WTC11 (cell line): Measurements from ENCODE around the gene NCAPG. TPM values are rescaled to one million over a fixed set of nuclear protein-coding genes. Genes with fewer than 3 reads are reported as not detected.

Experiments used
- ATF2 ChIP-seq: sonication (generic); formaldehyde crosslinking; IDR thresholded peaks from 2 replicates; pipeline ENCODE4 v1.8.1; 2022; ENCODE audit warnings: low read depth, missing genetic modification reagents, borderline replicate concordance
- EMX1 ChIP-seq: fragments of 250-450 bp; sonication (Bioruptor Pico); IDR thresholded peaks from 2 replicates; pipeline ENCODE4 v1.8.0; 2021; ENCODE audit warnings: mild to moderate bottlenecking
- ESRRA ChIP-seq: sonication (generic); formaldehyde crosslinking; IDR thresholded peaks from 2 replicates; pipeline ENCODE4 v1.8.1; 2022; ENCODE audit warnings: mild to moderate bottlenecking, missing genetic modification reagents, borderline replicate concordance
- FOXJ3 ChIP-seq: sonication (generic); formaldehyde crosslinking; IDR thresholded peaks from 2 replicates; pipeline ENCODE4 v1.9.0; 2021; ENCODE audit warnings: missing genetic modification reagents, mild to moderate bottlenecking, borderline replicate concordance
- HMGA2 ChIP-seq: fragments of 250-450 bp; sonication (Bioruptor Pico); IDR thresholded peaks from 2 replicates; pipeline ENCODE4 v1.4.0; 2021; ENCODE audit warnings: mild to moderate bottlenecking, moderate library complexity
- IRF1 ChIP-seq: sonication (generic); formaldehyde crosslinking; IDR thresholded peaks from 2 replicates; pipeline ENCODE4 v1.8.0; 2023; ENCODE audit warnings: missing genetic modification reagents
- JUN ChIP-seq: sonication (generic); formaldehyde crosslinking; IDR thresholded peaks from 2 replicates; pipeline ENCODE4 v1.8.0; 2023; ENCODE audit warnings: mild to moderate bottlenecking, missing genetic modification reagents
- NFE2L1 ChIP-seq: sonication (generic); formaldehyde crosslinking; IDR thresholded peaks from 2 replicates; pipeline ENCODE4 v1.8.1; 2023; ENCODE audit warnings: missing genetic modification reagents
- NR1H2 ChIP-seq: sonication (generic); formaldehyde crosslinking; IDR thresholded peaks from 2 replicates; pipeline ENCODE4 v1.9.0; 2021; ENCODE audit warnings: mild to moderate bottlenecking, moderate library complexity, missing genetic modification reagents
- OVOL2 ChIP-seq: fragments of 250-450 bp; sonication (Bioruptor Pico); IDR thresholded peaks from 2 replicates; pipeline ENCODE4 v1.9.0; 2021; ENCODE audit warnings: mild to moderate bottlenecking, borderline replicate concordance
- PRDM15 ChIP-seq: sonication (generic); formaldehyde crosslinking; IDR thresholded peaks from 2 replicates; pipeline ENCODE4 v1.8.0; 2022; ENCODE audit warnings: missing genetic modification reagents
- PRRX2 ChIP-seq: fragments of 250-450 bp; sonication (Bioruptor Pico); IDR thresholded peaks from 2 replicates; pipeline ENCODE4 v1.8.0; 2021; ENCODE audit warnings: mild to moderate bottlenecking
- STAT6 ChIP-seq: sonication (generic); formaldehyde crosslinking; conservative IDR thresholded peaks from 2 replicates; pipeline ENCODE4 v1.8.1; 2023; ENCODE audit warnings: mild to moderate bottlenecking, low read depth, missing genetic modification reagents, moderate library complexity
- TEAD1 ChIP-seq: sonication (generic); formaldehyde crosslinking; IDR thresholded peaks from 2 replicates; pipeline ENCODE4 v1.8.0; 2022; ENCODE audit warnings: mild to moderate bottlenecking, missing genetic modification reagents
- TEAD4 ChIP-seq: sonication (generic); formaldehyde crosslinking; IDR thresholded peaks from 2 replicates; pipeline ENCODE4 v1.8.0; 2022; ENCODE audit warnings: mild to moderate bottlenecking, missing genetic modification reagents
- ZBTB43 ChIP-seq: sonication (generic); formaldehyde crosslinking; IDR thresholded peaks from 2 replicates; pipeline ENCODE4 v1.8.1; 2023; ENCODE audit warnings: mild to moderate bottlenecking, missing genetic modification reagents
- ZNF416 ChIP-seq: fragments of 250-450 bp; sonication (Bioruptor Pico); IDR thresholded peaks from 2 replicates; pipeline ENCODE4 v1.9.0; 2021; ENCODE audit warnings: mild to moderate bottlenecking, inconsistent platforms
- ZNF671 ChIP-seq: fragments of 250-450 bp; sonication (Bioruptor Pico); IDR thresholded peaks from 2 replicates; pipeline ENCODE4 v1.8.0; 2021; ENCODE audit warnings: mild to moderate bottlenecking
- total RNA-seq: library from RNA; stranded (reverse); gene quantifications from 3 replicates; pipeline ENCODE4 v1.2.3, GENCODE V29; 2021
- TF ChIP-seq, protein P1 (sequence below): fragments of 250-450 bp; sonication (Bioruptor Pico); IDR thresholded peaks from 2 replicates; pipeline ENCODE4 v1.9.0; 2021; ENCODE audit warnings: mild to moderate bottlenecking, borderline replicate concordance
- TF ChIP-seq, protein P2 (sequence below): sonication (generic); formaldehyde crosslinking; conservative IDR thresholded peaks from 2 replicates; pipeline ENCODE4 v1.8.1; 2022; ENCODE audit warnings: mild to moderate bottlenecking, missing genetic modification reagents

Gene NCAPG
- total RNA-seq, 1 experiment from 2014 or later, result 61.9 TPM

DNA sequence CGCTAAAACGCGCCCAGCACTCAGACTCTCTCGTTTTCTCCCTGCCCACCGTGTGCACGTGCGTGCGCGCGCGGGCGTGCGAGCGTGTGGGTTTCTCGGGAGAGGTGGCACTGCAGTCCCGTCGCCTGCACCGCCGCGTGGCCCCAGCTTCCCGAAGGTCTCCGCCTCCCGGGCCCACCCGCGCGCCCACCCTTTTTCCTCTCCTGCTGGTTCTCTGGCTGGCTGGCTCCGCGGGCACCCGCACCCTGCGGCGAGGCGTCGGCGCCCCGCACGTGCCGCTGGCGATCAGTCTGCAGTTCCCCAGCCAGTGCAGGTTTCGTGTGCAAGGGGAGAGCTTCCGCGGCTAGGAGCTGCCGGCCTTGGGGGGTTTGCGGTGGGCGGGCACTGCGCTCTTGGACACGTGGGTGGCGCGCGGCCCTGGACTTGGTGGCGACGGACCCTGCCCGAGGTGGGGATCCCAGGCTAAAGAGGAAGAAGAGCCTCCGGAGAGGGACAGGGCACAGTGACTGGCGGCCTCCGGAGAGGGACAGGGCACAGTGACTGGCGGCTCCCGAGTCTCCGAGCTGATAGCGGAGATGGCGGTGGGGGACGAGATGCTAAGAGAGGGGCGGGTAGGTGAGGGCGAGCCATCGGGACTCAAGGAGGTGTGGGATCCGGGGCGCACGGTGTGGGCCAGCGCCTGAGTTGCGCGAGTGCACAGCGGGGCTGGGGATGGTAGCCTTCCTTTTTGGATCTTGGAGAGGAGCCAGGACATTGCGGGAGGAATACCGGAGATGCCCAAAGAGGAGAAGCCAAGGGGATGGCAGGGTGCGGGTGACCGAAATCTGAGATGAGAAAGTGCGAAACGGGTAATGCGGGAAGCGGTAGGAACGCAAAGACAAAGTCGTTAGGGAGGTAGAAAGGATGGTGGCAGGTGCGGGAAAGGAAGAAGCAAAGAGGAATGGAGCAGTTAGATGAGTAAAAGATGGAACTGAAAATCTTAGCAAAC is 29.2 kb upstream of the NCAPG start, which contains the start of gene FAM184B (continued):
- TF ChIP-seq IRF1 (CRISPR knock-in tag) (peak; percentile 76), ZNF671 (no peak), HMGA2 (CRISPR knock-in tag) (no peak), ATF2 (CRISPR knock-in tag) (peak; percentile 76; the same call in 1 of the 2 replicates), TEAD1 (peak; percentile 93), ZNF416 (CRISPR knock-in tag) (no peak), JUN (CRISPR knock-in tag) (peak; percentile 90; the same call in 1 of the 2 replicates), ESRRA (CRISPR knock-in tag) (peak; percentile 85), PRDM15 (no peak), FOXJ3 (CRISPR knock-in tag) (0 out of 2 replicates have a peak, but pooled peaks have one; percentile 68), NR1H2 (CRISPR knock-in tag) (0 out of 2 replicates have a peak, but pooled peaks have one; percentile 68), STAT6 (0 out of 2 replicates have a peak, but pooled peaks have one; percentile 50), TEAD4 (CRISPR knock-in tag) (peak; percentile 66; the same call in 1 of the 2 replicates), NFE2L1 (peak; percentile 90), PRRX2 (no peak), OVOL2 (CRISPR knock-in tag) (no peak), ZBTB43 (CRISPR knock-in tag) (peak; percentile 85), EMX1 (CRISPR knock-in tag) (no peak)
- TF ChIP-seq, protein P1, sequence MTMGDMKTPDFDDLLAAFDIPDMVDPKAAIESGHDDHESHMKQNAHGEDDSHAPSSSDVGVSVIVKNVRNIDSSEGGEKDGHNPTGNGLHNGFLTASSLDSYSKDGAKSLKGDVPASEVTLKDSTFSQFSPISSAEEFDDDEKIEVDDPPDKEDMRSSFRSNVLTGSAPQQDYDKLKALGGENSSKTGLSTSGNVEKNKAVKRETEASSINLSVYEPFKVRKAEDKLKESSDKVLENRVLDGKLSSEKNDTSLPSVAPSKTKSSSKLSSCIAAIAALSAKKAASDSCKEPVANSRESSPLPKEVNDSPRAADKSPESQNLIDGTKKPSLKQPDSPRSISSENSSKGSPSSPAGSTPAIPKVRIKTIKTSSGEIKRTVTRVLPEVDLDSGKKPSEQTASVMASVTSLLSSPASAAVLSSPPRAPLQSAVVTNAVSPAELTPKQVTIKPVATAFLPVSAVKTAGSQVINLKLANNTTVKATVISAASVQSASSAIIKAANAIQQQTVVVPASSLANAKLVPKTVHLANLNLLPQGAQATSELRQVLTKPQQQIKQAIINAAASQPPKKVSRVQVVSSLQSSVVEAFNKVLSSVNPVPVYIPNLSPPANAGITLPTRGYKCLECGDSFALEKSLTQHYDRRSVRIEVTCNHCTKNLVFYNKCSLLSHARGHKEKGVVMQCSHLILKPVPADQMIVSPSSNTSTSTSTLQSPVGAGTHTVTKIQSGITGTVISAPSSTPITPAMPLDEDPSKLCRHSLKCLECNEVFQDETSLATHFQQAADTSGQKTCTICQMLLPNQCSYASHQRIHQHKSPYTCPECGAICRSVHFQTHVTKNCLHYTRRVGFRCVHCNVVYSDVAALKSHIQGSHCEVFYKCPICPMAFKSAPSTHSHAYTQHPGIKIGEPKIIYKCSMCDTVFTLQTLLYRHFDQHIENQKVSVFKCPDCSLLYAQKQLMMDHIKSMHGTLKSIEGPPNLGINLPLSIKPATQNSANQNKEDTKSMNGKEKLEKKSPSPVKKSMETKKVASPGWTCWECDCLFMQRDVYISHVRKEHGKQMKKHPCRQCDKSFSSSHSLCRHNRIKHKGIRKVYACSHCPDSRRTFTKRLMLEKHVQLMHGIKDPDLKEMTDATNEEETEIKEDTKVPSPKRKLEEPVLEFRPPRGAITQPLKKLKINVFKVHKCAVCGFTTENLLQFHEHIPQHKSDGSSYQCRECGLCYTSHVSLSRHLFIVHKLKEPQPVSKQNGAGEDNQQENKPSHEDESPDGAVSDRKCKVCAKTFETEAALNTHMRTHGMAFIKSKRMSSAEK (CRISPR knock-in tag), result no peak
- TF ChIP-seq, protein P2, sequence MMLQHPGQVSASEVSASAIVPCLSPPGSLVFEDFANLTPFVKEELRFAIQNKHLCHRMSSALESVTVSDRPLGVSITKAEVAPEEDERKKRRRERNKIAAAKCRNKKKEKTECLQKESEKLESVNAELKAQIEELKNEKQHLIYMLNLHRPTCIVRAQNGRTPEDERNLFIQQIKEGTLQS (CRISPR knock-in tag), result no peak
